Stimulated activated CD4-positive, alpha-beta T cell treated with anti-CD3 and anti-CD28 coated beads, Interleukin-1b, Interleukin-23, amount 100 ng/mL, for 1 hour (primary cell): ENCODE measurements around the gene FHIT.

Experiments
- DNase-seq, 2 donors: peaks; one replicate each; pipeline ENCODE4 v3.0.0-alpha.2; 2020; ENCODE audit warnings: low read depth in 2 of 2

FHIT gene

DNA sequence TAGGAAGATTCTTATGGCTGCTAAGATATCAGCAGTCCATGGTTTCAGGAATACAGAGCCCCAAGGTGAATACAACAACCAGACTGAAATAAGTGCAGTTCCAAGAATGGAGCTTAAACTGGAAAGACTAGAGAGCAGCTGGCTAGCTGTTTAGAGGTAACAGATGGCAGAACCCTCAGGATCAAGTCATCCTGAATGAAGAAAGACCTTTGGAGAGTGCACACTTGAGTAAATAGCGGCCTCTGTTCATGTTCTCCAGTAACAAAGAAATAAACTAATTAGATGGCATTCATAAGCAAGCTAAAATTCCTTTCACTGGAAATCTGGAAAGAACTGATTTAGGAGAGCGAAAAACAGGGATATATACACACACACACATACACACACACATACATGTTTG is 968.4 kb downstream of the FHIT start:
- DNase-seq = no peak

DNA sequence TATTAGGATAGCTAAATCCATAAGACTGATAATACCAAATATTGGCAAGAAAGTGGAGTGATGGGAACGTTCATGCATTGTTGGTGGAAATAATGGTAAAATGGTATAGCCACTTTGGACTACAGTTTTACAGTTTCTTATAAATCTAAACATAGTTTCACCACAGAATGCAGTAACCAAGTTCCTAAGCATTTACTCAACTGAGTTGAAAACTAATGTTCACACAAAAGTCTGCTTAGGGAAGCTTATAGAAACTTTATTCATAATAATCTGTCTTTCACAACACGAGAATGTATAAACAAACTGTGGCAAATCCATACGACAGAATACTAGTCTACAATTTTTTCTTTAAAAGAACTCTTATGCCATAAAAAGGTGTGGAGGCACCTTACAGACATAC is 969.3 kb downstream of the FHIT start:
- no peak for DNase-seq

DNA sequence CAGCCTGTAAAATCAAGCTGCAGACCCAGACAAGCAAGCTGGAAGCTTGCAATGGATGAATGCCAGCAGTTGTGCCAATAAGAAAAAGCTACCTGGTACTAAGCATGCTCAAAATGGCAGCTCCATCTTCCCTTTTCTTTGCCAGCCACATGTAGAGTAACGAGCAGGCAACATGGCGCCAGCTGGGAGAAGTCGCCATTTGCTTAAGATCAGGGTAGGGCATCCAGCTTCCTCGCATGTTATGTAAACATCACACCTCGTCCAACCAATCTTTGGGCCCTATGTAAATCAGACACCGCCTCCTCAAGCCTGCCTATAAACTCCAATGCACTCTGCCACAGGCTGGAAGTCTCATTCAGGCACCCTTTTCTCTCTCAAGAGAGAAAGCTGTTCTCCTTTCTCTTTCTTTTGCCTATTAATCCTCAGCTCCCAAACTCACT is 973.9 kb downstream of the FHIT start:
- no peak for DNase-seq

DNA sequence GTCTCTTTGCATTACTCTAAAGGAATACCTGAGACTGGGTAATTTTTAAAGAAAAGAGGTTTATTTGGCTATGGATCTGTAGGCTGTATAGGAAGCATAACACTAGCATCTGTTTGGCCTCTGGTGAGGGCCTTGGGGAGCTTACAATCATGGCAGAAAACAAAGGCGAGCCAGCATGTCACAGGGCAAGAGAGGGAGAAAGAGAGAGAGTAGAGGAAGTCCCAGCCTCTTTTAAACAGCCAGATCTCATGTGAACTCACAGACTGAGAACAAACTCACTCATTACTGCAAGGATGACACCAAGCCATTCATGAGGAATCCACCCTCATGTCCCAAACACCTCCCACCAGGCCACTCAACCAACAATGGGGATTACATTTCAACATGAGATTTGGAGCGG is 974.6 kb downstream of the FHIT start:
- DNase-seq = no peak

DNA sequence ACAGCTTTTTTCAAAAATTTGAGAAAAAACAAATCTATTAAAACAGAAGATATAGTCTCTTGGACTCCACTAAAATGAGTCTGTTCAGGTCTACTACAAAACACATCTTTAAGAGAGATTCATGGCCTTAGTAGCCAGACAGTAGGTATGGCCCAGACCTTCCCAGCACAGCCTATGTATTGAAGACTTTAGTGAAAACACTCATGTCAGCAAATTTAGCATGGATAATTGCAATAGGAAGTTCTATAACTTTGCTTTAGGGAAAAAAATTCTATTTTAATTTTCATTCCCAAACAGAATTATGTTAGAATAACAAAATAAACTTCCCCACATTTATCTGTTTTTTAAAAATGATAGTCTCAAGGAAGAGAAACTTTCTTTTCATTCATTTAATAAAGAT is 976.6 kb downstream of the FHIT start:
- no peak for DNase-seq

DNA sequence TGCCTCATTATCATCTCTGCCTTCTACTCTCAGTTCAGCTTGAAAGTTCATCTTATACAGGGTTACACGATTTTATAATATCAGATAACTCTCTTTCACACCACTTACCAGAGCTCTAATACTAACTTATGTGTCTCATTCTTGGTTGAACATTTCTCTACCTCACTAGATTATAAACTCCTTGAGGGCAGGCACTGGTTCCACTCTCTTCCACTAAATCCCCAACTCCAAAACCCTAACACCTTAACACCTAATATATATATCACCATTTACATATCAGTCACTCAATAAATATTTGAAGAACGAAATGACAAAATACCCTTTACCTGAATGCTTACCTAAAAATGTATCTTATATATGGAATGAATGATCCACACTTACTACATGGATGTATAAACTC is 977.2 kb downstream of the FHIT start:
- no peak for DNase-seq

DNA sequence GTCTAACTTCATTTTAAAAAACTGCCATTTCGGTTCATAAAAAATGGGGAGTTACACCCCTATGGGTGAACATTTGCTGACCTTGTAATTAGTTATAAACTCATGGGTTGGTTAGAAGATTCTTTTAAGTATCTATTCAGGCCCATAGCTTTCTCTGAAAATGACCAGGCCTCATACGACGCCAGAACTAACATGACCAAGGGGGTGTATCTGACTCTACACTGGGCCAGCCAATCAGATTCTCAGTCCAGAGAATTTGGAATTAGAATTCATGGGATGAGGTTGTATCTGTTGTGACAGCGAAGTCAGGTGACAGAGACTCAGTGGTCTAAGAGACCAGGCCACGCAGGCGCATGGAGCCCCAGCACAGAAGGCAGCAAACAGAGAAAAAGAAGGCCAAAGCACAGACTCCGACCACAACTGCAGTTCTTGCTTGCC is 981.4 kb downstream of the FHIT start:
- DNase-seq = no peak

DNA sequence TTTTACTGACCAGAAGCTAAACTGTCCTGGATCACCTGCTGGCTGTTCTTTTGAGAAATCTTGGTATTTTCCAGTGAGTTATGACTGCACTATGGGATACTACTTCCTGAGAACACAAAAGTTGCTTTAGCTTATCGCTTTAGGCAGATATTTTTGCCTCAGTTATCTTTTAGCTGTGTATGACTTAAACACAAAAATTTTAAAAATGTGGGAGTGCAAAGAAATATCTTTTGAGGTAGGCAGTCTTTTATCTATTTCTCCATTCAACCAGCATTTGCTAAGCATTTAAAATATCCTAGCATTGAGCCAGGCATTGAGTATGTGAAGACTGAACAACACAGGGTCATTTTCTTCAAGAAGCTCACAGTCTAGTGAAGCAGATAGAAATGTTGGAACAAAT is 981.9 kb downstream of the FHIT start:
- DNase-seq = no peak

DNA sequence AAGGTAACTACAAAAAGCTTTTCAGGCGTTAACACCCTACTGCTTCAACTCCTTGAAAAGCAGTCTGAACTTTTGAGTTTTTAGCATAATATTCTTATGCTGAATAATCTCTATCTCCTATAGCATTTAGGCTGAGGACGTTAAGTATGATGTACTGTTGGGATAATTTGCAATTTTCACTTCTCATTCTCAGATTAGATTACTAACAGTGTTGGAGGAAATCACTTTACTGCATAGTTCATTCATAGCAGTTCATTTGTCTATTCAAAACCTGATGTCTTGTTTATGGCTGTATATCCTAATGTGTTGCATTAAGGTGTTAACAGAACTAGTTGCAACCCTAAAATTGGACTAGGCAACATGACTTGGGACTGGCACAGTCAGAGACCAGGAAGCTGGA is 983.1 kb downstream of the FHIT start:
- DNase-seq = no peak

DNA sequence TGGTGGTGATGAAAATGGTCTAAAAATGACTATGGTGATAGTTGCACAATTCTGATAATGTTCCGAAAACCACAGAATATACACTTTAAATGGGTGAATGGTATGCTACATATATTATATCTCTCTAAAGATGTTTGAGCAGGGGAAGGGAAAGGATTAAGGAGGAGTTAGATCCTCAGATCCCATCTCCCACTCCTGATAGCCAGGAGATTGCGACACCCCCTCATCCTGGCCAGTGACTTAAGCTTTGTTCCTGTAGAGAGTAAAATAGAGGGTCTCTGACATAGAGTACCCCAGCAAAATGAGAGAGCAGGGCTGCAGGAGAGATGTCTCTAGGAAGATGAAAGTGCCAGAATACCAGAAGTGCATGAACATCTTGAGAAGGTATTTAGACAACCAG is 984.8 kb downstream of the FHIT start:
- no peak for DNase-seq

DNA sequence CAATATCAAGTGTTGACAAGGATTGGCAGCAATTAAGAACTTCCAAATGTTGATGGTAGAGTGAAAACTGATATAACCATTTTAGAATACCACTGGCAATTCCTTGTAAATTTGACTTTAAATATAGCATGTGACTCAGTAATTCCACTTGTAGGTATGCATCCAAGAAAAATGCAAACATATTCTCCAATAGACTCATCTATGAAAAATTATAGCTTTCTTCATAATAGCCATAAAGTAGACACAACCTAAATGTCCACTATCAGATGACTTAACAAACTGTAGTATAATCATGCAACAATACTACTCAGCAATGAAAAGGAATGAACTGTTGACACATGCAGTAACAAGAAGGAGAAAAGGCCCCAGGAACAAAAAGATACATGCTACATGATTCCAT is 988.1 kb downstream of the FHIT start:
- no peak for DNase-seq

DNA sequence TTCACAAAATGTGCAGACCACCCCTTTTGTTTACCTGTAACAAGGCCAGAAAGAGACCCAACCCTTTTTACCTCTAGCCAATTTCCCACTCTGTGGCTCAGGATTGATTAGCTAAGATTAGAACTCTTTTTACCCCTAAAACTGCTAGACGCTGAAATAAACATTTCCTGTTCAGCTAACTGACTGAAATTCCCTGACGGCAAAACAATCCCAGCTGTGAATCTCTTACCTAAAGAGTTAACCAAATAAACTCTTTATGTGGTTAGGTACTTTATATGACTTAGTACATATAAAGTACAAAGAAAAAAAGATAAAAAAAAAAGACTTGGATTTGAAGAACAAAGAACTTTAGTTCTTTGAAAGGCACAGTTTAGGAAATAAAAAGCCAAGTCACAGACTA is 988.7 kb downstream of the FHIT start:
- no peak for DNase-seq

DNA sequence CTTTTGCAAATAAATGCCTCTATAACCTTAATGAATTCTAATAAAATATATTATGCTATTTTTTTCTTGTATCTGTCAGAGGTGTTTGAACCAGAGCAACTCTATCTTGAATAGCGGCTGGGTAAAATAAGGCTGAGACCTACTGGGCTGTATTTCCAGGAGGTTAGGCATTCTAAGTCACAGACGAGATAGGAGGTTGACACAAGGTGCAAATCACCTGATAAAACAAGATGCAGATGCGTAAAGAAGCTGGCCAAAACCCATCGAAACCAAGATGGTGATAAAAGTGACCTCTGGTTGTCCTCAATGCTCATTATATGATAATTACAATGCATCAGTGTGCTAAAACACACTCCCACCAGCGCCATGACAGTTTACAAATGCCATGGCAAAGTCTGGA is 990.7 kb downstream of the FHIT start:
- no peak for DNase-seq

DNA sequence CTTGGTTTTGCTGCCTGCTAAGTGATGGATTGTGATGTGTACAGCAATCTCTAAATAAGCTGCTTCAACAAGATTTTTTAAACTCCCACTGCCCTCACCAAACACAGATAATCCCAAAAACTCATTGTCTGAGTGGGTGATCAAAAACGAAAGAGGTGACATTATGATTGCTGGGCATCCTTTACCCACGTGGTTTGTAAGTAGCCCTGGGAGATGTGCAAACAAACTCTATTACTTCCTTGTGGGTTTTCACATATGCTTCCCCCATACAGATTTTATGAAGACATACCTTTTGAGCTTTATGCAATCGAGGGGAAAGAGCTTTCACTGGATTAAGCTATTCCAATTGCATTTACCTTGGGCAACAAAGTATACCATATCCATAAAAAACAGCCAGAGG is 1000.4 kb downstream of the FHIT start:
- DNase-seq = no peak

DNA sequence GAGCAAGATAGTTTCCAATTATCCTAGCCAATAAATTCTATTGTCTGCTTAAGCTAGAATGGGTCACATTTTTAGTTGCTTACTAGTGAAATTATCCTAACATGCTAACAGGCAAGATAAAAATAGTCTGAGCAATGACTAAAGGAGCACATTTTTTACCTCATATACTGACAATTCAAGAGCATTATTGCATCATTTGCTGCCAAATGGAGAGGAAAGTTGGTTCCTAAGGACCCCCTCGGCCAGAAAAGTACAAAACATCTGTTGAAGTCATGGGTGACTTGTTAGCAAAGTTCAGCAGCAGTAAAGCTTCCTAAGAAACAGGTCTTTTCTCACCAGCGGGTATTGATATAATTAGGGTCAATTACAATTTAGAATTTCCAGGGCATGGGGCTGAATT is 1001.0 kb downstream of the FHIT start:
- no peak for DNase-seq

DNA sequence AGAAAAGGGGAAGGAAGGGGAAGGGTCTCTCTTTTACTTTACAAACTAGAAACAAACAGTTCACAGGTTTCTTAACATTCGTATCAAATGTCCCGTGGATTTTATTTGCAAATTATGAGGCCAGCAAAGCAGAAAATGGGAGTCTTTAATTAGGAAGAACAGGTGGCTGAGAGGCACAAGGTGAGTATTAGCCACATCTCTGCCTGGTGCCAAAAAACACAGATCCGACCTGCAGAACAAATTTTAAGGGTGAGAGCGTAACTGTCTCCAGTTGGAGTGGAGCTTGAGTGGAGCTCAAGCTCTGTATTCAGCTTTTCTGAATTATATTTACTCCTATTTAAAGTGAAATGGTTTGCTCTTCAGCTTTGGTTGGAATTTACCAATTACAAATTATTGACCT is 1004.9 kb downstream of the FHIT start:
- no peak for DNase-seq

DNA sequence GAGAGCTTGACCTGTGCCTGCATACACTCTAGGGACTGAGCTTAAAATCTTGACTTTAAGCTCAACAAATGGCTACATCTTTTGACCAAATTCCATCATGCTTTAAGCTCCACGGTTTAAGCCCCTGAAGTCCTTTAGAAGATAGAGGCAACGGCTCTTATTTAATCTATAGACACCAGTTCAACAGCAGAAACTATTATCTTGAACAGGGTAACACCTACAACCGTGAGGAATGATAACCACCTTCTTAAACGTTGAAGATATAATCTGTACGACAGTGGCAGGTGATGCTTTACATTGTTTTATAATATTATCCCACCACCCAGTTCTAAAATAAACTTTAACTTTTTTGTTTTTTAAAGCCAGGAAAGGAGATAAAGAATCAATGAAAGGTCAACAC is 1007.8 kb downstream of the FHIT start:
- DNase-seq = no peak

DNA sequence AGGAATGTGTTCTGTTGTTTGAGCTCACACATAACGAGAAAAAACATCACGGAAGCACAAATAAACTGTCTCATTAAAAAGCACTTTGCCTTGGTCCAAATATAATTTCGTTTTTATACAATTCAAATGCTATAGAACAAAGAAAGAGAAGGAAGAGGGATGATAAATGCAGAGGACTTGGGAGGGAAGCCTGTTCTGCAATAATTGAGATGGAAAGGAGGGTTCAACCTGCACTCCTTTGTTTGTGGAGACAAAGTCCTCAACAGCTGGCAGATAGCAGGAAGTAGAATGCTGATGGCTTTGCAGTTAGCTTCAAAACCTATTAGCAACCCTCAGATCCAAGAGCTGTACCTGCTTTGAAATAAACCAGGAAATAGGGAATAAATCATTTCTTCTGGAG is 1010.8 kb downstream of the FHIT start:
- no peak for DNase-seq

DNA sequence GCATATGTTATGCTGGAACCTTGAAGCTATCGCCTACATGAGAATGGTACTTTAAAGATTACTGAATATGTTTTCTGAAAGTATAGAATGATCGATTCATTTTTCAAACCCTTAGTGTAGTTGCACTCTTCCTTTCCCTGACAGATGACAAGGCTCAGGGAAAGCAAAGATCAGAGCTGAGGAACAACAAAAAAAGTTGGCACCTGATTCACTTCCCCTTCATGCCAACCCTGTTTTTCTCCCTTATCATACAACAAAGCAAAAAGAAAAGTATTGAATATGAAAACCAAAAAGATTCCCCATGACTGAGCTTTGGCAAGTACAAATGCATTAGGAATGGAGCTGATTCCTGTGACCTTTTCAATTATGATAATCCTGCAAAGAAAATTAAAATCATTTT is 1012.7 kb downstream of the FHIT start:
- DNase-seq = no peak

DNA sequence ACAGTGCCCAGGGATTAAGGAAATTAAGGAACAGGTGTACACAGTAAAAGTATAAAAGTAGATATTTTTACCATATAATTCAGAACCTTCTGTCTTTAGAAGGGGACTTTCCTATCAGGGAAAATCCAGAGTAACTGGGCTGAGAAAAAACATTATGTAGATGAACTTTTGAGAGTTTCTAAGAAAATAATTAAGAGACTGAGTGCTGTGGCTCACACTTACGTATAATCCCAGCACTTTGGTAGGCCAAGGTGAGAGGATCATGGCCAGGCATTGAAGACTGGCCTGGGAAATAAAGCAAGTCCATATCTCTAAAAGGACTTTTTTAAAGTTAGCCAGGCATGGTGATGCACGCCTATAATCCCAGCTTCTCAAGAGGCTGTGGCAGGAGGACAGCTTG is 1021.8 kb downstream of the FHIT start:
- no peak for DNase-seq

DNA sequence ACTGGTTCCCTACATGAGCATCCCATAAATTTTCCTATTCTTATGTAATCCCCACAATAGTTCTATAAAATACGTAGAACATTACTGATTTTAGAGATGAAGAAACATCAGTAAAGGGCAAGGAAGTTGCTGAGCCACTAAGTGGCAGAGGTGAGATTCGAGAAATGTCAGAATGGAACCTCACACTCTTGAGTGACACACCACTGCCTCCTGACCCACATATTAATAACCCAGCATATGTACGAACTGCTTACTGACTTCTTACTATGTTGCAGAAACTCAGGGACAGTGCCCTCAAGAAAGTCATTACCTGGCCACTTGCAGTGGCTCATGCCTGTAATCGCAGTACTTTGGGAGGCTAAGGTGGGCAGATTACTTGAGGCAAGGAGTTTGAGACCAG is 1022.4 kb downstream of the FHIT start:
- no peak for DNase-seq

DNA sequence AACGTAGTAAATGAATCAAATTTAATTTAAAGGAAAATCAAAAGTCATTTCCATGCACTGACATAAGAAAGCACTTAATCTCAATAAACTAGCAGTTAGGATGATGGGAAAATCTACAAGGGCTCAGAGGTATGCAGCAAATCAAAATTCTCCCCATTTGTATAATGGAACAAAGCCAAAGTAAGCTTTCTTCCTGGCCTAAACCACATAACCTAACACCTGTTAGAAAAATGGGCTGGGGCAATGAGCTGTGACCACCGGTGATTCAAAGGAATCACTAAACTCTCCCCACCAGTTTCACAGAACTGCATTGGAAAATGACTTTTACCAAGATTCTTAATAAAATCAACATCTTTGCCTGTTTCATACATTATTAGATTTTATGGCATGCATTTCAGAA is 1024.3 kb downstream of the FHIT start:
- DNase-seq = no peak

DNA sequence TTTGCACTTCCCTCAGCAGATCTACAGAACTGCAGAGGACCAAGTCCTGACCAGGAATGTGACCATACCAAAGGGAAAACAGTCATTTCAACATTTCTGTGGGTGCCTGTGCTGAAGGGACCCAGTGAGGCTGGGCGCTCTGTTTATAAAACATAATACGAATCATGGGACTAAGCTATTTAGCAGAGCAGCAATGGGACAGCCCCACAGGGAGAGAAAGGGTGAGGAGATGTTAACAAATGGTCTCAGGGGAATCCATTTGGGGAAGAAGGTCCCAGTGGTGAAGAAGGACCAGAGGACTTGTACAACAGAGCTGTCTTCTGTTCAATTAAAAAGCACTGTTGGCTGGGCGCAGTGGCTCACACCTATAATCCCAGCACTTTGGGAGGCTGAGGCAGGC is 1025.4 kb downstream of the FHIT start:
- no peak for DNase-seq

DNA sequence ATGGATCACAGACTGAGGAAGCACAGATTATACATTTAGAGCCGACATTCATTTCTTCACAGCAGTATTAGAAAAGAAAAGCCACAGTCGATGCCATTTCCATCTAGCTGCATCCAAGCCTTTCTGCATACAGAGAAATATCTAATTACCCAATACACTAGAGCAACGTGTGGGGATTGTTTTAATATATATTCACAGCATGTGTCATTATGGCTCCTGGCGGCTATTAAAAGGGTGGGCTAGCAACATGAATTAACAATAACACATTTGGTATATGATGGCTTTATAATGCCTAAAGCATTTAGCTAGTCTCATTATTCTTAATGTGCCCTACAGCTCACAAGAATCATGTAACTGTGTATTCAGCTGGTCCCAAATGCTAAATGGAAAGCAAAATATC is 1030.5 kb downstream of the FHIT start:
- DNase-seq = no peak

DNA sequence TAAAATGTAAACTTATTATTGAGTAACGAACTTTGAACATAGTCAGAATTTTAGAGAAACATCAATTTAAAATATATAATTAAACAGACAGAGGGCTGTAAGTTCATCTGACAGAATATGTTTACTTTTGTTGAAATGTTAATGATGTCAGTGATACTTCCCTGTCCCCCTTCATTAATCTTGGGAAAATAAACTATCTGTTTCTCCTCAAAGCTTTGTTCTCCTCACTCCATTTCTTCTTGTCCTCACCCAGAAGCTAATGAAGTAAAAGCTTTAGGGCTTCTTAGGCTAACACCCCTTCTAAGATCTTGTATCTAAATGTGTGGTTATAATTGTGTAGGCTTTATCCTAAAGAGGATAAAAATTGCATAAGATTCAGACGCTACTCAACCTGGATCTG is 1031.8 kb downstream of the FHIT start:
- DNase-seq = no peak
